ENCODE data around the gene UMAD1.

Gene UMAD1

DNA sequence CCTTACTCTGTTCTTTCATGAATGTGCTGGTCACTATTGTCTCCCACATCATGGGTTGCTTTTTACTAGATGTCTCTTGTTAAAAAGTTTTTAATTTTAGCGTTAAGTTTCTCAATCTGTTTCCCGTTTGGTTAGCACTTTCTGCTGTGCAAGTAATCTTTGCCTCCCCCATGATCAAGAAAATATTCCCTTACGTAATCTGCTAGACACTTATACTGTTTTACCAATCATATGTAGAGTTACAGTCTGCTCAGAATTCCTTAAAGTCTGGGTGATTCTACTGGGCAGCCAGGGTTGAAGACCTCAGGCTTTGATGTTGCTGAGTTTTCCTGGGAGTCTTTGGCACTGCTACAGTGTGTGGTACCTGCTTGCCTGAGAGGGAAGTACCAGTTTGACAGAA lies 116.0 kb downstream of the UMAD1 start:
- Histone ChIP-seq H3K4me3 (ENCODE audit: insufficient read depth, low read depth, low read length, poor library complexity, severe bottlenecking) (no peak overlapping the region), H3K36me3 (ENCODE audit: control insufficient read depth, insufficient read depth, low read length) (no peaks in the 10 kb centered on the region), H3K4me1 (ENCODE audit: control insufficient read depth, insufficient read depth, low read length, poor library complexity, severe bottlenecking) (no peaks in the 10 kb centered on the region), H3K27me3 (replicated peaks; ENCODE audit: control insufficient read depth, insufficient read depth, low read length, poor library complexity, severe bottlenecking) (no peaks in the 10 kb centered on the region), H3K9me3 (ENCODE audit: control insufficient read depth, low read length) (no peaks in the 10 kb centered on the region), H3K27ac (ENCODE audit: insufficient read depth, low read length, poor library complexity, severe bottlenecking) (no peak overlapping the region)
- DNase-seq = no peak

DNA sequence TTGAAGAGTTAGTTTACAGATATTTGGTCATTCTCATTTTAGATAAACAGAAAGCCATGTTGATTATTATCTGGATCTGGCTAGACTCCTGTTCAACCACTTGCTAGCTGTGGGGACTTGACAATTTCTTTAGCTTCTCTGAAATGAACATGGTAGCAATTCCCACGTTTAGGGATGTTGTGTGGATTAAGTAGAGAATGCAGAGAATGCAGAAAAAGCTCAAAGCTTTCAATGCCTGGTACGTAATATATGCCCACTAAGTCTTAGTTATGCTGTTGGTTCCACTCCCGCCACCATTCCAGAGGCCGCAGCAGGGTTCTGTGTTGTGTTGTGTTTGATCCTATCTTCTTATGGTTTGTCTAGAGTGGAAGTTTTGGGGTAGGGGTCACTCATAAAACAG lies 117.0 kb downstream of the UMAD1 start:
- H3K27me3 ChIP-seq (replicated peaks; ENCODE audit: control insufficient read depth, insufficient read depth, low read length, poor library complexity, severe bottlenecking) = no peaks in the 10 kb centered on the region
- no peak for DNase-seq
- H3K9me3 ChIP-seq (ENCODE audit: control insufficient read depth, low read length) = no peaks in the 10 kb centered on the region
- no peaks in the 10 kb centered on the region for H3K4me1 ChIP-seq (ENCODE audit: control insufficient read depth, insufficient read depth, low read length, poor library complexity, severe bottlenecking)
- H3K27ac ChIP-seq (ENCODE audit: insufficient read depth, low read length, poor library complexity, severe bottlenecking) = no peak overlapping the region
- H3K4me3 ChIP-seq (ENCODE audit: insufficient read depth, low read depth, low read length, poor library complexity, severe bottlenecking) = no peak overlapping the region
- no peaks in the 10 kb centered on the region for H3K36me3 ChIP-seq (ENCODE audit: control insufficient read depth, insufficient read depth, low read length)

DNA sequence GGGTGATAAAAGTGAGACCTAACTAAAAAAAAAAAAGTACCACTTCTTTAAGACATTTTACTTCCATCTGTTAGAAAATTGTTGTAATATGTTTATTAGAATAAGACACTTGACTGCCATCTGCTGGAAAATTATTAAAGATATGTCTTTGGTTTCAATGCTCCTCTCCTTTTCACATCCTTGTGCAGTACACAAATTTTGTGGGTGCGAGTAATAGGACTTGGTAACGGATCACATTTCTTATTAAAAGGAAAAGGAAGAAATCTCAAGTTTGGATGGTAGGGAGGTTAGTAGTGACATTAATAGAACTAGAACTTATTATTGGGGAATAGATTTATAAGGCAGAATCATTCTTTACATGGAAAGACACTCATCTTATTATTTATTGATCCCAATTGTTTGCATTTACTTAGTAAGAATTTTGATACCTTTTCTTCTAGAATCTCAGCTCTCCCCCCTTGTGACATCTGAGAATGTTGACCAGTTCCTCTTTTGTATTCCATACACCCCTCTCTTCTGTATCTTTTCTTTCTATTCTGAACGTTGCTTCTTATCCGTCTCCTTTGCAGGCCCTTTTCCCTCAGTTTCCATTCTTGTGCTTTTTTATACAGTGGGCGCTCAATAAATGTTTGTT lies 120.9 kb downstream of the UMAD1 start:
- Histone ChIP-seq H3K27me3 (replicated peaks; ENCODE audit: control insufficient read depth, insufficient read depth, low read length, poor library complexity, severe bottlenecking) (no peaks in the 10 kb centered on the region), H3K4me3 (ENCODE audit: insufficient read depth, low read depth, low read length, poor library complexity, severe bottlenecking) (peak overlapping the region; percentile 48), H3K36me3 (ENCODE audit: control insufficient read depth, insufficient read depth, low read length) (no peaks in the 10 kb centered on the region), H3K9me3 (ENCODE audit: control insufficient read depth, low read length) (no peaks in the 10 kb centered on the region), H3K27ac (ENCODE audit: insufficient read depth, low read length, poor library complexity, severe bottlenecking) (peak overlapping the region; percentile 61), H3K4me1 (ENCODE audit: control insufficient read depth, insufficient read depth, low read length, poor library complexity, severe bottlenecking) (no peaks in the 10 kb centered on the region)
- DNase-seq = no peak

DNA sequence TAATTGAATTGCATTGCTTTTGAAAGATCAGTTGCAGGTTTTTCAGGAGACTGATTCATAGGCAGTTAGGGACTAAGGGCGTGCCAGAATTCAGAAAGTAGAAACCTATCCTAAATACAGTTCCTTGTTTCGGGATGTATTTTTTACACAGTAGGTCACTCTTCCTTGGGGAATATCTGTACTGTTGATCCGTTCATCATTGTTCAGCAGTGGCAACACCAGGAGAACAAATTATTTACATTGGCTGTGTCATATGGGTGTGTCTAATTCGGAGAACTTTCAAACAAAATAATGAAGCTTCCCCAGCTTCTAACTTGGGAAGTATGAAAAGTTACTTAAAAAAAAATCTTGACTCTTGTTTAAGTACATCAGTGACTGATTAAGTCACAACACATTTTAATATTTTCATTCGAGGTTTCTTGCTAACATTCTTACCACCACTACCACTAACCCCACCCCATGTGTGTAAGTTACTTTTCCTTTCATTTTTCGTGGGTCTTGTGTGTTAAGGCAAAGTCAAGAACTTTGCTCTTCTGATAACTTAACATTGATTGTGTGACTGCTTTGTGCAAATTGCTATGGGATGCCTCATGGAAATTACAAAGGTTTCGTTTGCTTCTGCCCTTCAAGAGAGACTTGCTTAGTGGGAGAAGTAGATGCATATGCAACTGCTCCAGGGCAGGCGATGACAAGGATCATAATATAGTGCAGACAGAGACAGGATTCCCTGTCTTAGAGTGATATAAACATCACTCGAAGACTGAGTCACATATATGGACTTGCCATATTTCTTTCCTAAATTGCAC lies 121.6 kb downstream of the UMAD1 start:
- Histone ChIP-seq H3K27ac (ENCODE audit: insufficient read depth, low read length, poor library complexity, severe bottlenecking) (peak overlapping the region; percentile 61), H3K36me3 (ENCODE audit: control insufficient read depth, insufficient read depth, low read length) (no peaks in the 10 kb centered on the region), H3K27me3 (replicated peaks; ENCODE audit: control insufficient read depth, insufficient read depth, low read length, poor library complexity, severe bottlenecking) (no peaks in the 10 kb centered on the region), H3K4me3 (ENCODE audit: insufficient read depth, low read depth, low read length, poor library complexity, severe bottlenecking) (peak overlapping the region; percentile 48), H3K4me1 (ENCODE audit: control insufficient read depth, insufficient read depth, low read length, poor library complexity, severe bottlenecking) (no peaks in the 10 kb centered on the region), H3K9me3 (ENCODE audit: control insufficient read depth, low read length) (no peaks in the 10 kb centered on the region)
- no peak for DNase-seq

DNA sequence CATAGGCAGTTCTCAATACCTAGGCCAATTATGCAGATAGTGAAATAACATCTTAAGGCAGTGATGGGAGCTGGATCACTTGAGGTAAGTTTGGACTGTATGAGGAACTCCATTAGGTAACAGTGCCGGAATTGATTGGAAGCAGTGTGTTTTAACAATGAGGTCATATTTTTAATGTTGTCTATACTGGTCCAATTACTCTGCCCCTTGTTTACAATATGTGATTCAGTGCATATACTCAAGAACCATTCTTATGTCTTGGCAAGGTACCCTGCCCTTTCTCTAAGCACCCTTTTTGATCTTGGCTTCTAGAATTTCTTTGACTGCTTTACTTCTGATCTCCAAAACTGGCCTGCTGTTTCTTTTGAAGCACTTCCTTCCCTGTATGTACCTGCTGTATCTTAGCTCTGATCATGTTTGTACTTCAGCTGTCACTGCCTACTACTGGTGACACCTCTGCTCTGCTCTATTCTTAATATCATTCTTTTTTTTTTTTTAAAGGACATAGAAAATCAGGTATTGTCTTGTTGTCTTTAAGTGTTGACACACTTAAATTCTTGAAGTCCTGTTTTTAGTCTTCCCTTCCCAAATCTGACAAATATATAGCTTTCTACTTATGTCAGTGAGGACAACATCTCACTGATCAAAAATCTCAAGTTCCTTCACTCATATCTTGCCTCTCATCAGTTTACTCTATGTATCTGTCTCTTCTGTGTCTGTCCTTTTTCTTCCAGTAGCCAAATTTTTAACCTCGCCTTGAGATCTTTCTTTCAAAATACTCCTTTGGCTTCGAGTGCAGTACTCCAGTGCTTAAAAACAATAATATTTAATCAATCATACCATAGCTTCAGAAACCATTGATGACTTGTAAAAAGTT lies 124.2 kb downstream of the UMAD1 start:
- DNase-seq = no peak
- Histone ChIP-seq H3K36me3 (ENCODE audit: control insufficient read depth, insufficient read depth, low read length) (no peaks in the 10 kb centered on the region), H3K27ac (ENCODE audit: insufficient read depth, low read length, poor library complexity, severe bottlenecking) (peak overlapping the region; percentile 4), H3K4me1 (ENCODE audit: control insufficient read depth, insufficient read depth, low read length, poor library complexity, severe bottlenecking) (no peaks in the 10 kb centered on the region), H3K4me3 (ENCODE audit: insufficient read depth, low read depth, low read length, poor library complexity, severe bottlenecking) (no peak overlapping the region), H3K27me3 (replicated peaks; ENCODE audit: control insufficient read depth, insufficient read depth, low read length, poor library complexity, severe bottlenecking) (no peaks in the 10 kb centered on the region), H3K9me3 (ENCODE audit: control insufficient read depth, low read length) (no peaks in the 10 kb centered on the region)

DNA sequence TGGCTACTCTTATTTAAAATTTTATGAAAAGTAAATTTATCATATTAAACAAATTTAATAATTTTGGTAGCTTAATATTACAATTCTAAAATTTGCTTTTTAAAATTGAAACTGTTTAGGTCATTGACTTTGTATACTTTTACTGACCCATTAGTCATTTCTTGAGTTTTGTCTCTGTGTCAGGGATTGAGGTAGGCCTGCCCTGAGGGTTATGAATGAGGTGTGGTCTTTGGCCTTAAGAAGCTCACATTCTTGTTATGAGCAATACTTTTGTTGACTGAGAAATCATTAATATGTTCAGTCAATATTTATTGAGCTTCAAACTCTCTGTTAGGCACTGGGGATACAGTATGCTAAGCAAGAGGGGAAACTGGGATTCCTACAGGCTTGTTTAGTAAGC lies 124.9 kb downstream of the UMAD1 start:
- no peaks in the 10 kb centered on the region for H3K4me1 ChIP-seq (ENCODE audit: control insufficient read depth, insufficient read depth, low read length, poor library complexity, severe bottlenecking)
- no peaks in the 10 kb centered on the region for H3K9me3 ChIP-seq (ENCODE audit: control insufficient read depth, low read length)
- no peak overlapping the region for H3K4me3 ChIP-seq (ENCODE audit: insufficient read depth, low read depth, low read length, poor library complexity, severe bottlenecking)
- no peaks in the 10 kb centered on the region for H3K36me3 ChIP-seq (ENCODE audit: control insufficient read depth, insufficient read depth, low read length)
- H3K27me3 ChIP-seq (replicated peaks; ENCODE audit: control insufficient read depth, insufficient read depth, low read length, poor library complexity, severe bottlenecking) = no peaks in the 10 kb centered on the region
- no peak for DNase-seq
- H3K27ac ChIP-seq (ENCODE audit: insufficient read depth, low read length, poor library complexity, severe bottlenecking) = no peak overlapping the region

DNA sequence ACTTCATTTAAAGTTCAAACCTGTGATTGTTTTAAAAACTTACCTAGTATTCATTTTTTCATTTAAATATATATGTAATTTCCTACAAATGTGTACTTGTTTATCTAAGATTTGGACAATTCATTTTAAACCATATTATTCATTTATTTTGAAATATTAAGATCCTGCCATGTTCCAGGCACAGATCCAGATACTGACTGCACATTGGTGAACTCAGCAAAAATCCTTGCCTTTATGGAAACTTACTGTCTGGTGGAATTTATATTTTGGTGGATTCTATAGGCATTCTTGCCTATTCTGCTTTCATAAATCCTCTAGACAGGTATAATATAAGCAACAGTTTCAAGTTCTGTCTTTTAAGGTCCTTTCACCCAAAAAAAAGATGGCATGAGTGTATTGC lies 126.1 kb downstream of the UMAD1 start:
- DNase-seq = no peak
- H3K27ac ChIP-seq (ENCODE audit: insufficient read depth, low read length, poor library complexity, severe bottlenecking) = no peak overlapping the region
- no peak overlapping the region for H3K4me3 ChIP-seq (ENCODE audit: insufficient read depth, low read depth, low read length, poor library complexity, severe bottlenecking)
- no peaks in the 10 kb centered on the region for H3K27me3 ChIP-seq (replicated peaks; ENCODE audit: control insufficient read depth, insufficient read depth, low read length, poor library complexity, severe bottlenecking)
- H3K36me3 ChIP-seq (ENCODE audit: control insufficient read depth, insufficient read depth, low read length) = no peaks in the 10 kb centered on the region
- no peaks in the 10 kb centered on the region for H3K4me1 ChIP-seq (ENCODE audit: control insufficient read depth, insufficient read depth, low read length, poor library complexity, severe bottlenecking)
- H3K9me3 ChIP-seq (ENCODE audit: control insufficient read depth, low read length) = no peaks in the 10 kb centered on the region

DNA sequence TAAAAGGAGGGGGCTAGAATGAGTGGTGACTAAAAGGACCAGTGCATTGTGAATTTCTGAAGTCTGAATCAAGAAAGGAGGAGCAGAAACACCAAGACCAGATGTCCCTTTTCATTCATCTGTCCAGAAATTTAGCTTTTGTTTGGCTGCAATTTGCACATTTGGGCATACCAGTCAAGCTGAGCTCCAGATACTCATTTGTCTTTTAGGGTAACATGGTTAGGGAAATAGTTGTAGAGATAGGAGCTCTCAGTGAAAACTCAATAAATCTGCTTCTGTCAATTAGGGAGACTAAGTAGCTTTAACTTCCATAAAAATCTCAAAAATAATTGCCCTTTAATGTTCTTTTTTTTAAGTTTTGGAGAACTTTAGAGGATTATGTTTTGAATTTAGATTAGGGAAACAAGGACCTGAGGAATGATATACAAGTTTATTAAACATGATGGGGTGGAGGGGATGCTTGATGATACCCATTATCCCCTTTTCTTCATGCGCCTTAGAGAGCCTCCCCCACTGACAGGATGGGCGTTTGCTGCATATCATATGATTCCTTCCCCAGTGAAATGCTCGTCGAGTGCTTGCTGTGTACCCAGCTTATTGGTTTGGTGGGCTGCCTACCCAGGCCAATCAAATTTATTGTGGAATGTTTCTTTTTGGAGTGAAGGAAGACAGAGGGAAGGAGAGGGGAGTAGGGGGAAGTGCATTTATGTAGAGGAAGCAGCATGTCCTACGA lies 128.6 kb downstream of the UMAD1 start:
- Histone ChIP-seq H3K27ac (ENCODE audit: insufficient read depth, low read length, poor library complexity, severe bottlenecking) (no peak overlapping the region), H3K27me3 (replicated peaks; ENCODE audit: control insufficient read depth, insufficient read depth, low read length, poor library complexity, severe bottlenecking) (no peaks in the 10 kb centered on the region), H3K9me3 (ENCODE audit: control insufficient read depth, low read length) (no peaks in the 10 kb centered on the region), H3K4me1 (ENCODE audit: control insufficient read depth, insufficient read depth, low read length, poor library complexity, severe bottlenecking) (no peaks in the 10 kb centered on the region), H3K36me3 (ENCODE audit: control insufficient read depth, insufficient read depth, low read length) (no peaks in the 10 kb centered on the region), H3K4me3 (ENCODE audit: insufficient read depth, low read depth, low read length, poor library complexity, severe bottlenecking) (no peak overlapping the region)
- DNase-seq = no peak

DNA sequence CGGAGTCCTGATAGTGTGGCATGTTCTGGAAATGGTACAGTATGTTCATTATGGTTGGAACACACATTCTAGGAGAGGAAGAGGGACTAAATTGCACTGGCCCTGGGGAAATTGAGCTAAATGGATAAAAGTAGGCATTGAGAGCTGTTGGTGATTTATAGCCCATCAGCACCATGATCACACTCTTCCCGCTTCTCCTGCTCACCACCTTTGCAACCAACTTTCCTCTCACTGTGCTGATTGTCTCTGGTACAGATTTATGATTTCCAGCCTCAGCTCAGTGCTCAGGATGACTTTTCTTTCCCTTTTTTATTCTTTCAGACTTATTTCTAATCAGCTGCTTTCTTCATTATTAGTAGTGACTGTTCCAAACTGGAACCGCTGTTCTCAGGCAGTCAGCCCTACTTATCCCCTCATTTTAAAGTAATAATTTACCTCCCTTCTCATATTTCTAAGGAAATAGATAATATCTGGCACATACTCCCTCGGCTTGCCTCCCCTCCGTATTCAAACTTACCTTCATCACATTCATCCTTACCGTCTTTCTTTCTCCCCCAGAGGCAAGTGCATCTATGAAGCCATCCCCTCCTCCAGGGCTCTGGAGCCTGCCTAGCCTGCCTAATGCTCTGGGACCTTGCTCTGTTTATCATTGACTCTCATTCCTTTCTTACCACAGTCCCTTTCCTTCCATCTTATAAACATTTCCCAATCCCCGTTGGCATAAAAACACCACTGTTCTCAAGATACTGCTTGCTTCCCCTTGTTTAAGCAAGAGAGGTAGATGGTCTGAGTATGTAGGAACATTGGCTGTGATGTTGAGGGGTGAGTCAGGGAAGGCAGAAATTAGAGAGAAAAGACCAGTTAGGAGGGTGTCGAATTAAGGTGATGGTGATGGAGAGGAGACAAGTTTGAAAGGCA lies 129.4 kb downstream of the UMAD1 start:
- Histone ChIP-seq H3K4me3 (ENCODE audit: insufficient read depth, low read depth, low read length, poor library complexity, severe bottlenecking) (no peak overlapping the region), H3K27me3 (replicated peaks; ENCODE audit: control insufficient read depth, insufficient read depth, low read length, poor library complexity, severe bottlenecking) (no peaks in the 10 kb centered on the region), H3K4me1 (ENCODE audit: control insufficient read depth, insufficient read depth, low read length, poor library complexity, severe bottlenecking) (no peaks in the 10 kb centered on the region), H3K9me3 (ENCODE audit: control insufficient read depth, low read length) (no peaks in the 10 kb centered on the region), H3K27ac (ENCODE audit: insufficient read depth, low read length, poor library complexity, severe bottlenecking) (no peak overlapping the region), H3K36me3 (ENCODE audit: control insufficient read depth, insufficient read depth, low read length) (no peaks in the 10 kb centered on the region)
- DNase-seq = no peak

Measured in effector memory CD4-positive, alpha-beta T cell (primary cell).